Measurements from ENCODE around the gene GZF1.
"Not testable (repeated sequence)": the region's sequence is repeated elsewhere in the genome, so short reads cannot be mapped to it uniquely, and the experiment has no call there.

Gene GZF1

GRCh38 chr20:23347791-23348190, 14.2 kb upstream of the GZF1 start:
- DNase-seq, result no peak

- not testable (repeated sequence) for DNase-seq
Observed at GRCh38 chr20:23348510-23348909, 13.5 kb upstream of the GZF1 start.

GRCh38 chr20:23349338-23350195, 12.4 kb upstream of the GZF1 start:
- DNase-seq, result no peak

- peak; percentile 86 for DNase-seq
Observed at GRCh38 chr20:23350196-23350903, 11.6 kb upstream of the GZF1 start, which contains the start of gene NXT1. TSS of gene NXT1 (plus strand) at chr20:23350791. CDS start at chr20:23354042, 3,251 bp downstream.

GRCh38 chr20:23350904-23351838, 10.8 kb upstream of the GZF1 start:
- no peak for DNase-seq

- no peak for DNase-seq
Observed at GRCh38 chr20:23356203-23356602, 5.8 kb upstream of the GZF1 start.

GRCh38 chr20:23357767-23358562, 4.0 kb upstream of the GZF1 start:
- peak; percentile 91 for DNase-seq

- DNase-seq, result no peak
Observed at GRCh38 chr20:23358563-23358906, 3.4 kb upstream of the GZF1 start.

GRCh38 chr20:23358923-23359593, 2.9 kb upstream of the GZF1 start:
- DNase-seq, result no peak

- no peak for DNase-seq
Observed at GRCh38 chr20:23360531-23360930, 1.5 kb upstream of the GZF1 start.

GRCh38 chr20:23361119-23361475, 885 bp upstream of the GZF1 start:
- DNase-seq, result no peak

GRCh38 chr20:23362392-23363256, 642 bp downstream of the GZF1 start:
- no peak for DNase-seq

- no peak for DNase-seq
Observed at GRCh38 chr20:23363257-23363649, 1.3 kb downstream of the GZF1 start.

GRCh38 chr20:23365390-23366165, 3.6 kb downstream of the GZF1 start:
- no peak for DNase-seq

GRCh38 chr20:23366384-23366783, 4.4 kb downstream of the GZF1 start:
- no peak for DNase-seq

GRCh38 chr20:23367770-23368169, 5.8 kb downstream of the GZF1 start:
- DNase-seq, result no peak

- no peak for DNase-seq
Observed at GRCh38 chr20:23368316-23369071, 6.5 kb downstream of the GZF1 start.

- no peak for DNase-seq
Observed at GRCh38 chr20:23369072-23369823, 7.3 kb downstream of the GZF1 start.

Data from NCI-H2081 treated with DMSO at 0.1 percent for 48 hours (cell line).